DMS 273 treated with DMSO at 0.1 percent for 48 hours (cell line): ENCODE results near the gene EIF4E3.

Experiments used
- DNase-seq: peaks from one replicate; lab custom pipeline; 2025; lab: John Stamatoyannopoulos, UW

EIF4E3 gene

GRCh38 chr3:71689291-71689690 lies 35.9 kb downstream of the EIF4E3 start:
- DNase-seq, result no peak

GRCh38 chr3:71688121-71688520 lies 37.1 kb downstream of the EIF4E3 start:
- no peak for DNase-seq

GRCh38 chr3:71685686-71686085 lies 39.5 kb downstream of the EIF4E3 start:
- DNase-seq, result no peak

- no peak for DNase-seq
These were observed 40.3 kb downstream of the EIF4E3 start for GRCh38 chr3:71684757-71685386.

- DNase-seq, result no peak
These were observed 41.0 kb downstream of the EIF4E3 start for GRCh38 chr3:71684046-71684756.

- peak; percentile 5 for DNase-seq
These were observed 44.0 kb downstream of the EIF4E3 start for GRCh38 chr3:71681224-71681668.

- DNase-seq, result no peak
These were observed 44.6 kb downstream of the EIF4E3 start for GRCh38 chr3:71680603-71681002.

GRCh38 chr3:71676931-71677330 lies 48.3 kb downstream of the EIF4E3 start:
- no peak for DNase-seq

- DNase-seq, result no peak
These were observed 51.7 kb downstream of the EIF4E3 start for GRCh38 chr3:71673486-71673885.

GRCh38 chr3:71672807-71673206 lies 52.4 kb downstream of the EIF4E3 start:
- no peak for DNase-seq

GRCh38 chr3:71672340-71672739 lies 52.9 kb downstream of the EIF4E3 start:
- DNase-seq, result no peak

GRCh38 chr3:71671216-71671845 lies 53.9 kb downstream of the EIF4E3 start:
- no peak for DNase-seq

- DNase-seq, result no peak
These were observed 62.6 kb downstream of the EIF4E3 start for GRCh38 chr3:71662568-71662967.

- no peak for DNase-seq
These were observed 63.1 kb downstream of the EIF4E3 start for GRCh38 chr3:71662056-71662455.

GRCh38 chr3:71659864-71660591 lies 65.2 kb downstream of the EIF4E3 start:
- DNase-seq, result peak; percentile 42

GRCh38 chr3:71657831-71658530 lies 67.2 kb downstream of the EIF4E3 start:
- DNase-seq, result peak; percentile 15

- DNase-seq, result no peak
These were observed 70.1 kb downstream of the EIF4E3 start for GRCh38 chr3:71655061-71655460.

- DNase-seq, result no peak
These were observed 71.8 kb downstream of the EIF4E3 start for GRCh38 chr3:71653414-71653807.

GRCh38 chr3:71652781-71653413 lies 72.3 kb downstream of the EIF4E3 start:
- peak; percentile 2 for DNase-seq

GRCh38 chr3:71651625-71652024 lies 73.6 kb downstream of the EIF4E3 start:
- DNase-seq, result no peak

- DNase-seq, result no peak
These were observed 74.8 kb downstream of the EIF4E3 start for GRCh38 chr3:71650372-71650771.
